DND-41 (cell line): ENCODE results near the gene CFAP206.
A peak's percentile ranks its signal among the peaks of the same experiment; 100 is the strongest.

Source experiments
- ATAC-seq: fragments of 200-7000 bp; cut with Tn5 transposase; 3 replicates; pipeline ENCODE4 v1.9.1; 2021; ENCODE audit warnings: low read depth; ENCODE audit not compliant: insufficient read depth
- DNase-seq: peaks from one replicate; pipeline ENCODE4 v3.0.0-alpha.2; 2020
- H2AFZ ChIP-seq: 2 replicates; pipeline ENCODE4 v1.6.0; 2012; ENCODE audit warnings: low read depth, low read length
- H3K27ac ChIP-seq: 2 replicates; pipeline ENCODE4 v1.5.1; 2012; ENCODE audit warnings: low read length, inconsistent platforms
- H3K27me3 ChIP-seq: fragments of 200-600 bp; sonication (generic); 2 replicates; pipeline ENCODE4 v1.6.0; 2012; ENCODE audit warnings: low read length, mild to moderate bottlenecking, inconsistent platforms; ENCODE audit not compliant: insufficient read depth, poor library complexity
- H3K36me3 ChIP-seq: 2 replicates; pipeline ENCODE4 v1.5.1; 2012; ENCODE audit warnings: low read length, inconsistent platforms; ENCODE audit not compliant: insufficient read depth
- H3K4me1 ChIP-seq: 2 replicates; pipeline ENCODE4 v1.5.1; 2012; ENCODE audit warnings: mild to moderate bottlenecking, low read length; ENCODE audit not compliant: insufficient read depth
- H3K4me2 ChIP-seq: 2 replicates; pipeline ENCODE4 v1.6.0; 2012; ENCODE audit warnings: mild to moderate bottlenecking, moderate library complexity, low read length, inconsistent platforms; ENCODE audit not compliant: insufficient read depth
- H3K4me3 ChIP-seq, 2 experiments: fragments of 200-600 bp in 1 of 2; shearing (Covaris generic) in 1 of 2; 2 replicates each; pipeline ENCODE4 v1.5.1; 2012 to 2016; ENCODE audit warnings: inconsistent platforms in 2 of 2, low read length in 2 of 2, mild to moderate bottlenecking in 2 of 2, low read depth in 1 of 2, moderate library complexity in 1 of 2
- H3K79me2 ChIP-seq: 2 replicates; pipeline ENCODE4 v1.6.0; 2012; ENCODE audit warnings: low read length, inconsistent platforms; ENCODE audit not compliant: insufficient read depth
- H3K9ac ChIP-seq: 2 replicates; pipeline ENCODE4 v1.6.0; 2012; ENCODE audit warnings: low read depth, mild to moderate bottlenecking, inconsistent platforms, low read length, moderate library complexity
- H3K9me3 ChIP-seq: 2 replicates; pipeline ENCODE4 v1.5.1; 2012; ENCODE audit warnings: low read length, moderate library complexity, mild to moderate bottlenecking, inconsistent platforms; ENCODE audit not compliant: insufficient read depth, severe bottlenecking
- H4K20me1 ChIP-seq: 2 replicates; pipeline ENCODE4 v1.6.0; 2012; ENCODE audit warnings: low read length; ENCODE audit not compliant: insufficient read depth
- CTCF ChIP-seq: IDR thresholded peaks from 2 replicates; pipeline ENCODE4 v1.5.1; 2012; ENCODE audit warnings: borderline replicate concordance, low read length, moderate library complexity, mild to moderate bottlenecking; ENCODE audit not compliant: poor library complexity, severe bottlenecking; ENCODE audit errors: extremely low read depth
- EZH2 ChIP-seq: IDR thresholded peaks from 3 replicates; pipeline ENCODE4 v1.6.1; 2012; ENCODE audit warnings: borderline replicate concordance, low read depth, mild to moderate bottlenecking, moderate library complexity, low read length, inconsistent platforms; ENCODE audit not compliant: severe bottlenecking

Gene CFAP206

GRCh38 chr6:87473419-87473903 lies 65.7 kb downstream of the CFAP206 start:
- H3K4me2 ChIP-seq: peak overlapping the region; percentile 84
- H3K27ac ChIP-seq: peak overlapping the region; percentile 83
- DNase-seq: peak; percentile 58
- H3K36me3 ChIP-seq: no peaks in the 10 kb centered on the region
- peak overlapping the region; percentile 97 for H2AFZ ChIP-seq
- peak overlapping the region; percentile 78 for H3K9ac ChIP-seq
- H3K27me3 ChIP-seq: no peaks in the 10 kb centered on the region
- H3K4me3 ChIP-seq: peak overlapping the region; percentile 59 to 88
- peaks cover 20% of the 10 kb centered on the region for H3K4me1 ChIP-seq
- peak; percentile 76 for ATAC-seq
- TF ChIP-seq CTCF: no peak
- no peak for TF ChIP-seq EZH2
- no peaks in the 10 kb centered on the region for H4K20me1 ChIP-seq
- H3K79me2 ChIP-seq: no peaks in the 10 kb centered on the region; the same call in 1 of the 2 replicates
- no peaks in the 10 kb centered on the region for H3K9me3 ChIP-seq

- no peak overlapping the region for H3K9ac ChIP-seq
- H3K79me2 ChIP-seq: no peaks in the 10 kb centered on the region
- TF ChIP-seq CTCF (no peak), EZH2 (no peak)
- ATAC-seq: no peak
- H3K9me3 ChIP-seq: no peaks in the 10 kb centered on the region
- no peaks in the 10 kb centered on the region for H4K20me1 ChIP-seq
- no peaks in the 10 kb centered on the region for H3K36me3 ChIP-seq
- H3K27me3 ChIP-seq: no peaks in the 10 kb centered on the region
- H3K4me2 ChIP-seq: no peak overlapping the region
- no peak for DNase-seq
- H3K4me1 ChIP-seq: no peaks in the 10 kb centered on the region
- no peak overlapping the region for H3K4me3 ChIP-seq
- no peak overlapping the region for H3K27ac ChIP-seq
- H2AFZ ChIP-seq: no peak overlapping the region
Measured at GRCh38 chr6:87481931-87482330, 74.2 kb downstream of the CFAP206 start.

- no peaks in the 10 kb centered on the region for H4K20me1 ChIP-seq
- H3K9ac ChIP-seq: no peak overlapping the region
- H3K4me2 ChIP-seq: no peak overlapping the region
- H3K27me3 ChIP-seq: no peaks in the 10 kb centered on the region
- no peak for DNase-seq
- no peak for ATAC-seq
- TF ChIP-seq CTCF (no peak), EZH2 (no peak)
- H3K4me3 ChIP-seq: no peak overlapping the region
- no peaks in the 10 kb centered on the region for H3K4me1 ChIP-seq
- H3K27ac ChIP-seq: no peak overlapping the region
- H3K36me3 ChIP-seq: no peaks in the 10 kb centered on the region
- no peaks in the 10 kb centered on the region for H3K9me3 ChIP-seq
- H2AFZ ChIP-seq: no peak overlapping the region
- H3K79me2 ChIP-seq: no peaks in the 10 kb centered on the region
Measured at GRCh38 chr6:87482366-87482765, 74.6 kb downstream of the CFAP206 start.

GRCh38 chr6:87483929-87484328 lies 76.2 kb downstream of the CFAP206 start:
- peak; percentile 48 for TF ChIP-seq CTCF
- TF ChIP-seq EZH2: no peak
- Histone ChIP-seq H3K9ac (no peak overlapping the region), H3K4me1 (no peaks in the 10 kb centered on the region), H3K36me3 (no peaks in the 10 kb centered on the region), H2AFZ (no peak overlapping the region), H4K20me1 (no peaks in the 10 kb centered on the region), H3K27me3 (no peaks in the 10 kb centered on the region), H3K79me2 (no peaks in the 10 kb centered on the region), H3K4me2 (no peak overlapping the region), H3K9me3 (no peaks in the 10 kb centered on the region), H3K4me3 (no peak overlapping the region), H3K27ac (no peak overlapping the region)
- peak; percentile 81 for ATAC-seq
- DNase-seq: peak; percentile 51
